Stimulated activated CD4-positive, alpha-beta T cell treated with anti-CD3 and anti-CD28 coated beads, Interleukin-15, amount 100 ng/mL, for 48 hours (primary cell): ENCODE measurements around the gene FAM114A1.

ENCODE experiments used
- DNase-seq, 2 donors: peaks; one replicate each; pipeline ENCODE4 v3.0.0-alpha.2; 2020; ENCODE audit warnings: low read depth in 2 of 2

The FAM114A1 gene

DNA sequence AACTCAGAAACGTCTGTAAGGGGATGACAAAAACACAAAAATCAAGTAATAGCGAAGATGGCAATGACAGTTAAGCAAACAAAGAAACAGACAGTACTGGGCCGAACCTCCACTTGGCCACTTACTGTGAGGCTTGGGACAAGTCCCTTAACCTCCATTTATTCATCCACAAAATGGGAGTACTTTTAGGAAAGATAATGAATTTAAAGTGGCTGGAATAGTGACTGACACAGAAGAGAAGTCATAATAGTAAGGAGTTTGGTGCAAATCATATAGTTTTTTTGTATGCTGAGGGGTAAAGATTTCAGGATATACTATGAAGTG, 9.5 kb upstream of the FAM114A1 start:
- no peak for DNase-seq

DNA sequence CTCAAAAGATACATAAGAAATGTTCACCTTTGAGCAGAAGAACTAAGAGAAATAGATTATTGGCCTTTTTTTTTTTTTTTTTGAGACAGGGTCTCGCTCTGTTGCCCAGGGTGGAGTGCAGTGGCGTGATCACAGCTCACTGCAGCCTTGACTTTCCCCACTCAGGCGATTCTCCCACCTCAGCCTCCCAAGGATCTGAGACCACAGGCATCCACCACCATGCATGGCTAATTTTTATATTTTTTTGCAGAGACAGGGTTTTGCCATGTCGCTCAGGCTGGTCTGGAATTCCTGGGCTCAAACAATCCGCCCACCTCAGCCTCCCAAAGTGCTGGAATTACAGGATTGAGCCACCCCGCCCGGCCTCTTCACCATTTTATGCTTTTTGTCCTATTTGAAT, 8.1 kb upstream of the FAM114A1 start:
- no peak for DNase-seq

DNA sequence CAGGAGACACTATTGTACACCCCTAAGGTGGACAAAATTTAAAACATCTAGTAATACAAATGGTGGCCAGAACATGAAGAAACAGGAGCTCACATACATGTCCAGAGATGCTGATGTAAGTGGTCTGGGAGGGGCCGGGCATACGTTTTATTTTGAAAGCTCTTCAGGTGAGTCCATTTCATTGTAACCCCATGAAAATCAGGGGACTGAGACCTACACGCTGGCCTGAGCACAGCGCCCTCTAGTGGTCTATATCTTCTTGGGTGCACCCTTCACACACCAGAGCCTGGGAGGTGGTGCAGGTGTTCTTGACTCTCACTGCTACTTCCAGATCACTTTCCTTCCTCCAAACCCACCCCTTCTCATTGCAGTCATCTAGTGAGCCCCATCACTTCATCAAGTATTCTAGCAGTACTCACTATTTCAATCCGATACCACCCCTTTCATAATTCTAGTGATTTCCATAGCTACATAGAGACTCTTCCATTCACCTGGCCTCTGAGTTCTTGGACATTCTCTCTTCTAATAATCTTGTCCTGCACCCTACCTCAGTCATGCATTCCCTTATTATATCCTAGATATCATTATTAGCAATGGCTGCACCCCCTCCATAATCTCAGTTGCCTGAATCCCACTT, 6.7 kb upstream of the FAM114A1 start:
- DNase-seq: peak; percentile 49 to 54

DNA sequence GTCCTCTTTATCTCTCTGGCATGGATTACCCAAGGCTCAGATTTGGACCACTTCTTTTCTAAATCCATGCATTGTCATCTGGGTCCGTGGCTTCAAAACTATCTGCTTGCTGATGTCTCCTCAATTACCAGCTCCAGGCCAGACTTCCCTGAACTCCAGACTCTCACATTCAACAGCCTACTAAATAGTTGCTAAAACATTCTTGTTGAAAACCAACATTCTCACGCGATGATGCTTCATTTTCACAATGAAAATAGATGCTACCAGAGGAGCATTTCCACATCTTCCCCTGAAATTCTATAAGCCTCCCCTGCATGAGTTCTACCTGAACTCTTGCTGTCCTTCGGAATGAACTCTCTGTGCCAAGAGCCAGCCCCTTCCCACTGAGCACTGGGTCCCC, 5.8 kb upstream of the FAM114A1 start:
- DNase-seq: no peak

DNA sequence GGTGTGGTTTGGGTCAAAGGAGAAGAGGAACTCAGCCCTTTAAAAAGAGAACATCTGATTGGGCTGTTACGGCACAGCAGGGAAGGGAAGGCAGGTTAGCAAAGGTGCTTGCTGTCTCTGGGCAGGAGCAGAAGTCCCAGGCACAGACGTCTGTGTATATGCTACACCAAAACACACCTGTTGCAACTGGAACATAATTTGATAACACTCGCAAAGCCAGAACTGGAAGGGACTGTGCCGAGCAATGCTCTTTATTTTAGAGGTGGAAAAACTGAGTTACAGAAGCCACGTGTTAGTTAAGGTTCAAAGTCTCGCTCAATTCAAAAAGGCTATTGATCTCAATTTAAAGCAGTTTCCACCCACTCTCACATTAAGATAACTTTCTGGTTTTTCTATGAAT, 2.2 kb upstream of the FAM114A1 start:
- DNase-seq: no peak

DNA sequence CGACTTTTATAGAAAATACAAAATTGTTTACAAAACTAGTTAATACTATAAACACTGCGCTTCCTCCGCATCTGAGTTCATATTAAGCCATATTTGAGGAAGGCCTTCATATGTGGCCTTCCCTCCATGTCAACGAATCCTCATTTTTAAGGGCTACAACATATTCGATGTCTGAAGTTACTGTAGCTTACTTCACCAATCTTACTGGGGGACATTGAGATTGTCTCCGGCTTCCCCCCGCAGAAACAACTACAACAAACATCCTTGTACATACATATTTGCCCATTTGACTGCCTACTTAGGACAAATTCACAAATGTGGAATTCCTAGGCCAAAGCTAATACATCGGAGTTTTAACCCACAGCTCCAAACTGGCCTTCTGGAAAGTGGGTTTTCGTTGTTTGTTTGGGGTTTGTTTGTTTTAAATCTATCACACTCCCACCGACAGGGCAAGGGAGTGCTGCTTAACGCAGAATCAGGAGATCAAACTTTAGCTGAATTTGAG, 581 bp upstream of the FAM114A1 start:
- DNase-seq: no peak

DNA sequence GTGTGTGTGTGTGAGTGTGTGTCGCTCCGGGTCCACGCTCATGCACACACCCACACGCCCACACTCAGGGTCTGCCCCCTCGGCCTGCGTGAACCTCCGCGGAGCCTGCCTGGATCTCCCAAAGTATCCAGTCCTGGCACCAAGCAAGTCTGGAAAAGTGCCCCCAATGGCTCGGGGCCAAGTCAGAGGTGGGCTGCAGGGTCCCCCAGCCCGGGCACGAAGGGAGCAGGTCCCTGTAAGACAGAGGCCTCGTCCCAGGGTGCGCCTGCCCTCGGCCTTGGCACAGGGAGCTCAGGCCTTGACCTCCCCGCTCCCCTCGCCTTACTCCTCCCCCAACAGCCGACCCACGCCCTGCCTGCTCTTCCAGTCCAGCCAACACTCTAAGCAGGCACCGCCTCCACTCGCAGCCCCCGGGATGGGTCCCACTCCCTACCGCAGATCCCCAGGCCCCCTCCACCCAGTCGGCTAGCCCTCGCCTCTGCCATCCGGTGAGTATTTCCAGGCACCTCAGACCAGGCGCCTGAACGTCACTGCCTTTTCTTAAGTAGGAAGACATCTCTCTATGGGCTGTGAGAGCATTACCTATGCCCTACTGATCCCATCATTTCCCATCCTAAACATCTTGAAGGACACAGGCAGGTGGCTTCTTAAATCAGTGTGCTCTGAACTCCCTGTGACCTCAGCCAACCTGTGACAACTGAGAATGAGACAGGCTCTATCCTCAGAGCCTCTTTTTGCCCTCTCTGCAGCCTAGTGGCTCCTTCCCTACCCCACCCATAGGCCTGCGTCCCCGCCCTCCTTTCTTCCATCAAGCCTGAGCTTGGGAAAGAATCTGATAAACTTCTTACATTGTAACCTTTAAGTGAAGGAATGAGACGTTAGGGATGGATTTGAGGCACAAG, 704 bp downstream of the FAM114A1 start:
- DNase-seq: no peak

DNA sequence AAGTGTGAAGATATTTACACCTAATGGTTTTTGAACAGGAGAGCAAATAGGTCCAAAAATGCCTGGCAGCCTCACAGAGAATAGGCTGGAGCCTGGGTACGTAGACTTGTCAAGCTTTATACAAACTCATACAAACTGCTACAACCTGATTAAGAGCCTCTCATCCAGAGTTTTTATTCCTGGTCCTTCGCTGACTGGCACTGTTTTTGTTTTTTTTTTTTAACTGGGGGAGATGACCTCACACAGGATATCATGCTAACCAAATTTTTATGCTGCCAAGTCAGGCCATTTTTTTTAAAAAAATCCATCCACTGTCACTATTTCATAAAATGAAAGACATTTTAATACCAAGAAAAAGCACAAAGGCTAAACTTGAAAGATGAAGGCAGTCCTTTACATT, 1.9 kb downstream of the FAM114A1 start:
- DNase-seq: no peak

DNA sequence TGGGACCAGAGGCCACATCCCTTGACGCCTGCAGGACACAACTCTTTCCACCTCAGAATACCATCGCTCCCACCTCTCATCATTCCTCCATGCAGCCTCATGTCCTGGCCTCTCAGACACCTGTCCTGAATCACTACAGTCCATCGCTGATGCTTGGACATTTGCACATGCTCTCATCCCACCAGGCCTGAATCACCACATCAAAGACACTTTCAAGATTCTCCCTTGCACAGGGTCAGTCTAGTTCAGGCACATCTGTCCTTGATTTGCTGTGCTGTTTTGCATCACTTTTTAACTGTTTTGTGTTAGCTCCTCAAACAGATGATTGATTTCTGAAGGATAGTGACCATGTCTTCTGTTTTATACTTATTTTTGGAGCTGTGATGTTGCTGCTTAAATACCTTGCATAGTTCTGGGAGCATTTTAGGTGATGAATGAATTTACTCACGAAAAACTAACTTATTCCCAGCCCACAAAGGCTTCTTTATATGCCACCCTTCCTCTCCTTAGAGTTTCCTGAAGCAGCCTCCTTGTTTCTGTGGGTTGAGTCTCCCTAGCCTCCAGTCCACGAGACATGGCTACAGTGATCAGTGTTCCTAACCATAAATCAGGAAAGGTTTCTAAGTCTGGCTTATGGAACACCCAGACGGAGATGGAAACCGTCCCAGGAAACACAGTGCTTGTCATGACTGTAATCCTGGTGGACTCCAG, 2.6 kb downstream of the FAM114A1 start:
- DNase-seq: no peak

DNA sequence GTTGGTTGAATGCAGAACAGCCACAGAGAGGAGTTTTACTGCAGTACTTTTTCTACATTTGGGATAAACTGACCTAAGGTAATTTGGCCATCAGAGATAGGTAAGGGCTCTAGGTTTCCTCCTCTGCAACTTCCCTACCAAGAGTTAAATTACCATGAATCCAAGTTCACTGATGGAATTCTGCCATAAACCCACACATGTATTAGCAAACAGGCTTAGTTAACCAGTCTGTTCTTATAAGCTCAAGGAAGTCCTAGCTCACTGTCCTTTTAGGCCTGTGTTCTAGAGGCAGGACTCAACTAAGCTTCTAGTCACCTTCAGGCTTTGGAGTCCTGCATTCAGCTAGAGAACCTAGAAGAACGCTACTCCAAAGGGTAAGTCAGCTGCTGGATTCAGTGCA, 4.0 kb downstream of the FAM114A1 start:
- no peak for DNase-seq

DNA sequence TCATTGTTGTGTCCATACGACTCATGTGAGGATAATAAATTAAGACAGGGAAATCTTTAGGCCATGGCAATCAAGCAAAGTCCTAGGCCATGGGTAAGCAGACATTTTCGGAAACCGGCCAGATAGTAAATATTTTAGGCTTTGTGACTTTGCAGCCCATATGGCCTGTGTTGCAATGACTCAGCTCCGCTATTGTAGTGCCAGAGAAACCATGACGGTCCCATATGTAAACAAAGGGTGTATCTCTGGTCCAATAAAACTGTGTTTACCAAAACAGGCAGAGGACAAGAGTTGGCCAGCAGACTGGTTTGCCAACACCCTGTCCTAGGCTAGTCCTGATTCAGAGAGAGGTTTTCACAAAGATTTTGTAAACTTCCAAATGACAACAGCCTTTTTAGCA, 5.0 kb downstream of the FAM114A1 start:
- no peak for DNase-seq

DNA sequence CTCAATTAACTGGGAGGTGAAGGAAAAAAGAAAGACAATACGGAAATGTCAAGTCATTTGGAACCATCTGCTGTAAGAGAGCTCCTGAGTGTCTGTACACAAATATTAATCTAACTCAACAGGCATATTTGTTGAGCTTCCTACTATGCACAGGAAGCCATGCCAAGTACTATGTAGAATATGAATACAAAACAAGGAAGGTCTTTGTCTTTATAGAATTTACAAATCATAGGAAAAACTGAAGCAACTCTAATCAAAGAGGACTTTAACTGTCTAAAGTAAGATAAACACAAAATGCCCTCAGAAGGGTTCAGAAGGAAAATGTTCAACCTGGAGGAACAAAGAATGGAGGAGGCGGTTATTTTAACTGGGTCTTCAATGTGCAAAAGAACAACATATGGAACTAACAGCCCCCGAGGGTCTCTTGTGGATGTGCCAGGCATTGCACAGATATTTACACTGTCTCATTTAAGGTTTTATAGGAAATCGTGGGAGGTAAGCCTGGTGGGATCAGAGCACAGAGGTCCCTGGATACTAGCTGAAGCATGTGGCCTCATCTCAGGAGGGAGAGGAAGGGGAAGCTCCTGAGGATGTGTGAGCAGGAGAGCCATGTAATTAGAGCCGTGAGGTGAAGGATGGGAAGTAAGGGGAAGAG, 5.8 kb downstream of the FAM114A1 start:
- DNase-seq: no peak

DNA sequence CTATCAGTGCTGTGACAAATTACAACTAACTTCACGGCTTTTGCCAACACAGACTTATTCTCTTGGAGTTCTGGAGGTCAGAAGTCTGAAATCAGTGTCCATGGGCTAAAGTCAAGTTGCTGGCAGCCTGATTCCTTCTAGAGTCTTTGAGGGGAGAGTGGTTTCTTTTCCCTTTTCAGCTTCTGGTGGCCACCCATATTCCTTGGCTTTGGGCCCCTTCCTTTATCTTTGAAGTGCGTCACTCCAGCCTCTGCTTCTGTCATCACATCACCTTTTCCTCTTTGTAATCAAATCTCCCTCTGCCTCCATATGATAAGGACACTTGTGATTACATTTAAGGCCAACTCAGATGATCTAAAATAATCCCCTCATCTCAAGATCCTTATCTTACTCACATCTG, 9.0 kb downstream of the FAM114A1 start:
- DNase-seq: no peak

DNA sequence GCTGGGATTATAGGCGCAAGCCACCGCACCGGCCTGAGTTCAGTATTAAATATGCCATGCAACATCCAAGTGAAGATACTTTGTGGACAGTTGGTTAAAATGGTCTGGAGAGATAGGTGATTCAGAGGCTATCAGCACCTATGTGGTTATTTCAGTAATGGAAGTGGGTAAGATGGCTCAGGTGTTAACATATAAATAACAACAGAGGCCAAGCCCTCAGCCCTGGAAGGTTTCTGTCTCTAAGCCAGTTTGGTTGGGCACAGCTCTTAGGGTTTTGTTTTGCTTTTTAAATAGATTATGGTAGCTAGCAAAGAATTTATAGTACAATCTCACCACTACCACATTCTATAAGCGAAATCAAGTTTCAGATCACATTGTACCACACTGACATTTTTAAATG, 16.6 kb downstream of the FAM114A1 start:
- no peak for DNase-seq

DNA sequence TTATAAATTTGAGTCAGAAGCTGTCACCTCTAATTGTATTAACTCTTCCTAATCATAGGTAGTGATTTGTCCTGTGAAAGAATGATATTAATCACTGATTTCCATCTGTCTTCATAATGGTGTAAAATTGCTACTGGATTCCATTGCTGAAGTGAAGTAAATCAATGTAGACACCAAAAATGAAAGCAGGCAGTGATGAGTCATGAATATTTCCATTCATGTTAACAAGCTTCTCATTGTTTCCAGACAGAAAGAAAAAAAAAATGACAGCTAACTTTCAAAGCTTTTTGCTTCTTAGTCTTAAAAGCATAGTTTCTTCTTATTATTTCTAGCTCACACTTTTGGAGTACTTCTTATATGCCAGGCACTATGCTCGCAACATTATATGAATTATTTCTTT, 21.5 kb downstream of the FAM114A1 start:
- no peak for DNase-seq

DNA sequence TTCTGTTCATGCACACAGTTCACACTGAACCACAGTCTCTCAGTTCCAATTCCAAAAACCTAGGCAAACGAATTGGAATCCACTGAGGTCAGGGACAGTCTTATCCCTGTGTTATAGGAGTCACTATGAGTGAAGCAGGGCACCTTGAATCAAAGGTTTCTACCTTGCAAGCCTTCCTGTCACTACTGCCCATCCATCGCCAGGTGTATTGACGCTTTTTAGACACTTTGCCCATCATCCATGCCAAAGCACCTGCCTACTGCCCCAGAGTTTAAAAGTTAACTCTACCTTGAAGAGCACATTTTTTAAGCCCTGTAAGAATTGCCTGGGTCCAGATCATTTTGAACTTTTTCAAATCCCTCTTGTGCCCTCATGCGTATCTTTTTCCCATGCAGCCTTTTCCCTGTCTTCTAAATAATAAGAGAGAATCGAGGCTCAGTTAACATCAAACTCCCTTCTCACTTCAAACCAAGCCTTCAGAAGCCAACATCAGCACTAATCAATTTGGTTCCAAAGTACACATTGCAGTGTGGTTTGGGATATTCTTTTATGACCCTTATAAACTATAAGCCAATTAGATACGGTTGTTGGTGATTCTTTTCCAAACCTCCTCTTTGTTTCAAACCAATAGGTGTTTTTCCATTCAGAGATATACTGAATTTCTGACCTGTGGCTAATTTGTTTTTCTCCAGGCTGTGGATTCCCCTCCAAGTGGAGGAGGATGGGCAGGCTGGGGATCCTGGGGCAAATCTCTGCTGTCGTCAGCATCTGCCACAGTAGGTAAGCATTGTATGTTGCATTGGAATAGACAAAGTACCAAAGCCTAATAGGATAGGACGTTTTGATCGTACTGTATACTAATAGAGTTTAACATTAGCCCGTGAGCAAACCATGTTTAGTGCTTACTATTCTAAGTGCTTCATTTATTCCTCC, 23.7 kb downstream of the FAM114A1 start:
- no peak for DNase-seq

DNA sequence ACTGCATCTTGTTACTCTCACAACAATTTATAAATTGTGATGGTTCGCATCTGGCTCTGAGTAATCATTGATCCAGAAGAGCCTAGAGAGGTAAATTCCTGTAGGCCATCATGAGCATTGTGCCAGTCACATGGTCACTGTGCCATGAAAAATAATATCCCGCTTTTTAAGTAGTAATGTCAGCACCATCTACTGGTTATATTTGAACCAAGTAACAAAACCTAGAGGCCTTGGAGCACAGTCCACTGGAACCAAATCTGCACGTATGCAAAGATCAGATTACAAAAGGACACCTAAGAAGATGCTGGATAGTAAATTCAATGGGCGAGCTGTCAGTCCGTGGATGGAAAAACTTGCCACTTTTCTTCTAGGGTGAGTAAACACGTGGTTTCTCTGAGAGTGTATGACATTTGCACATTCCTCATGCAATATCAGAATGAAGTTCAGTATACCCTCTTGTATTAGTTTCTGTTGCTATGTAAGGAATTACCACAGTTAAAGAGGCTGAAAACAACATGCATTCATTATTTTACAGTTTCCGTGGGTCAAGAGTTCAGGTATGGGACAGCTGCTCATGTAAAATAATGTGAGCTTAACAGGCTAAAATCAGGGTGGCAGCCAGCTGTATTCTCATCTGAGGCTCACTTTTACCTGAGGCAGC, 26.8 kb downstream of the FAM114A1 start:
- DNase-seq: no peak

DNA sequence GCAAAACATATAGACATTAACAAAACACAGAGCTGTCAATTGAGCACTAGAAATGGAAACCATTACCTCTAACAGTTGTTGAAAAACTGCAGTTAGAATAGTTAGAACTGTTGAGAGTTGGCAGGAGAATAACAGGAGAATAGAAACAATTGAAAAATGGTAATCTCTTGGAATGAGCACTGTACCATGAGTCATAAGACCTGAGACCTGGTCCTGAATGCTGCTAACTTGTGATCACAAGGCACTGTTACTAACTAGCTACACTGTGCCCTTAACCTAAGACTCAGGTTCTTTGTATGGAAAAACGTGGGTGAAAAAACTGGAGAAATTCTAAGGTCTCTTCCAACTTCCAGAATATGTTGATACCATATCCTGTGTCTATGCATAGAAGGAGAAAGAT, 29.3 kb downstream of the FAM114A1 start:
- DNase-seq: no peak

DNA sequence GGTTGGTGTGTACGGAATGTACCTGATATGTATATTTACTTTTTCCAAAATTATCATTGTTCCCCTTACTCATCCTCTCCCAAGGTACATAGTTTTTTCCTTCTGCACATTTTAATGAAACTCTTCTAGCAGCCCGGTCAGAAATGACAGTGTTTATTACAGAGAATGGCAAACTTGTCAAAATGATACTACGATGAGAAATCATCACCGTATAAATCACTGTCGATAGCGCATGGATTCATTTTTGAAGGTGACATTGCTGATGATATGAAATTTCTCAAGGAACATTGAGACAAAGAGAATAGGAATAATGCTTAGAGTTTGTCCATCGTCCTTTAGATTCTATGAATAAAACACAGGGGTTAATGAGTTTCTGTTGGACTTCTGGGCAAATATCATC, 30.6 kb downstream of the FAM114A1 start:
- DNase-seq: no peak

DNA sequence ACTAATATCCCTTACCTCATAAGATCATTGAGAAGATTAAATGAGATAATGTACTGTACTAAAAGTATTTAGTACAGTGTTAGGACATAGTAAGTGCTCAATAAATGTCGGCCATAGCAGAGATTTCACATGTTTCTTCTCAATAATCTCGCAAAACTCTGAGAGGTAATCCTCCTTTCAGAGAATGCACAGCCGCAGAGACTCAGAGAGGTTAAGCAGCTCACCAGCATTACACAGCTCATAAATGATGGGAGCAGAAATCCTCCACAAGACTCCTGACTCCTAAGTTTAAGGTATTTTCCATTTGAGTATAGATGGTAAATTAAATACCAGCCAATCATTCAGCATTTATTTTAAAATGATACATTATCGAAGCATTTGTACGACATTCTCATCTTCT, 34.6 kb downstream of the FAM114A1 start:
- no peak for DNase-seq

DNA sequence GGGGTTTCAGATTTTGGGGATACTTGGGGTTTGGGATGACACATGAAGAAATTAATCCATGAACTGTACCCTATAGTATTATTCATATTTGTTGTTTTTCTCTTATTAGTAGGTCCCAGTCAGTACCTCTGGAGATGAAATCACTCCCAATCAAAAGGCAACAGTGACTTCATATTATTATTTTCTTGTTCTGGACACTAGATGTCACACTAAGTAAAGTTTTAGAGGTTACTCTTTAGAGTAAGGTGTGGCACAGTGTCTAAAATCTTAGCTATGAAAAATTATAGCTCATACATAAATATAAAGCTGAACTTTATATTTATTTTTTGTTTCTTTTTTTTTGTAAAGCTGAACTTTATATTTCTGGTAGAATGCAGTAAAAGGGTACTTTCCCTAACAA, 35.1 kb downstream of the FAM114A1 start:
- DNase-seq: no peak
